Myometrial cell (primary cell): ENCODE results near the gene YIF1B. TPM values are rescaled to one million over a fixed set of nuclear protein-coding genes. Genes with fewer than 3 reads are reported as not detected.

Experiments
- total RNA-seq: library from RNA; depleted of rRNA; stranded (reverse); fragments of >200 nt; gene quantifications from 2 replicates; pipeline ENCODE4 v1.2.3, GENCODE V29; 2015

The YIF1B gene
- 130 and 131 TPM in 2 replicates for total RNA-seq

DNA sequence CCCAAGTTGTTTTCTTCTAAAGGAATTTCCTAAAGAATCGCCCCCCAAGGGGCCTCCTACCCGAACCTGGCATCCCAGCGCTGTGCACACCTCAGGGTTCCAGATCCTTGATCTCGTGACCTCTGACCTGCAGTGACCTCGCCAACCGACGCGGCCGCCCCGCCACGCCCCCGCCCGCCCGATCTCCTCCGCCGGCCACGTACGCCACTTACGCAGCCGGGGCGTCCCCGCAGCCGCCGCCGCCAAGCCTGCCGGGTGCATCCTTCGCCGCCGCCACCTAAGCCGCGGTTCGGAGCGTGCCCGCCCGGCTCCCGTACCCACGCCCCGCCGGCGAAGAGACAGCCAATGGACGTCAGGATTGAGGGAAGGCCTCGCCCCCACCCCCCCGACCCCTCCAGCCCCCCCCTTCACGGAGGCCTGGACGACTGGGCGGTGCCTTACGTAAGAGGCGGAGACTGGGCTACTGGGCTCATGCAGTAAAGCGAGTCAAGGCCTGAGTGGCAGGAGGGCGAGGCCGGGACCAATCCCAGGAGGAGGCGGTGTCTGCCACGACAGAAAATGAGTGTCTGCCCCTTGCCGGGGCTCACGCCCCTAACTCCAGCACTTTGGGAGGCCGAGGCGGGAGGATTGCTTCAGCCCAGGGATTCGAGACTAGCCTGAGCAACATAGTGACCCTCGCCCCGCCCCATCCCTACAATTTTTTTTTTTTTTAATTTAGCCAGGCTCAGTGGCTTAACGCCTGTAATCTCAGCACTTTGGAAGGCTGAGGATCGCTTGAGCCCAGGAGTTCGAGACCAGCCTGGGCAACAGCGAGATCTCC, at the start of gene YIF1B:
Gene YIF1B, minus strand, starts transcription at position 291 of the 820 bp plus-strand sequence. Its CDS starts 30 bp downstream, at position 261.

GRCh38 chr19:38319421-38320258, 3.9 kb upstream of the YIF1B start, which contains the start of gene KCNK6:
TSS of gene KCNK6 (plus strand) at chr19:38319845. CDS start at chr19:38319951, 106 bp downstream.

GRCh38 chr19:38303517-38304351, 12.0 kb downstream of the YIF1B start, which contains the start of gene C19orf33:
TSS of gene C19orf33 (plus strand) at chr19:38304251. CDS start at chr19:38304262, 11 bp downstream.

GRCh38 chr19:38264486-38265212, 51.1 kb downstream of the YIF1B start, which contains the start of gene SPINT2:
TSS of gene SPINT2 (plus strand) at chr19:38264573. CDS start at chr19:38264893, 320 bp downstream.

Other genes with a start within 250 kb of the YIF1B start
- gene DPF1, start 91.7 kb downstream of the YIF1B start, total RNA-seq: 2.1 and 3.5 TPM in 2 replicates
- gene PPP1R14A, start 59.6 kb downstream of the YIF1B start, total RNA-seq: 1.6 TPM in 1 of 2 replicates, not detected in the other
- 3.7 and 7.5 TPM in 2 replicates for gene SPINT2, start 51.4 kb downstream of the YIF1B start, total RNA-seq
- gene C19orf33, start 11.7 kb downstream of the YIF1B start, total RNA-seq: not detected in 2 replicates
- gene KCNK6, start 3.9 kb upstream of the YIF1B start, total RNA-seq: 3.2 and 3.7 TPM in 2 replicates
- not detected in 2 replicates for gene CATSPERG, start 19.9 kb upstream of the YIF1B start, total RNA-seq
- gene PSMD8, start 58.6 kb upstream of the YIF1B start, total RNA-seq: 491 and 548 TPM in 2 replicates
- gene GGN, start 72.1 kb upstream of the YIF1B start, total RNA-seq: 0.18 and 1.2 TPM in 2 replicates
- 1.7 and 2.5 TPM in 2 replicates for gene SPRED3, start 72.8 kb upstream of the YIF1B start, total RNA-seq
- 14.9 and 17.3 TPM in 2 replicates for gene FAM98C, start 87.1 kb upstream of the YIF1B start, total RNA-seq
- gene RASGRP4, start 110.3 kb upstream of the YIF1B start, total RNA-seq: not detected in 2 replicates
- gene RYR1, start 117.7 kb upstream of the YIF1B start, total RNA-seq: under 0.01 TPM in 1 of 2 replicates, not detected in the other